ENCODE results near the gene CCNO.

CCNO gene

DNA sequence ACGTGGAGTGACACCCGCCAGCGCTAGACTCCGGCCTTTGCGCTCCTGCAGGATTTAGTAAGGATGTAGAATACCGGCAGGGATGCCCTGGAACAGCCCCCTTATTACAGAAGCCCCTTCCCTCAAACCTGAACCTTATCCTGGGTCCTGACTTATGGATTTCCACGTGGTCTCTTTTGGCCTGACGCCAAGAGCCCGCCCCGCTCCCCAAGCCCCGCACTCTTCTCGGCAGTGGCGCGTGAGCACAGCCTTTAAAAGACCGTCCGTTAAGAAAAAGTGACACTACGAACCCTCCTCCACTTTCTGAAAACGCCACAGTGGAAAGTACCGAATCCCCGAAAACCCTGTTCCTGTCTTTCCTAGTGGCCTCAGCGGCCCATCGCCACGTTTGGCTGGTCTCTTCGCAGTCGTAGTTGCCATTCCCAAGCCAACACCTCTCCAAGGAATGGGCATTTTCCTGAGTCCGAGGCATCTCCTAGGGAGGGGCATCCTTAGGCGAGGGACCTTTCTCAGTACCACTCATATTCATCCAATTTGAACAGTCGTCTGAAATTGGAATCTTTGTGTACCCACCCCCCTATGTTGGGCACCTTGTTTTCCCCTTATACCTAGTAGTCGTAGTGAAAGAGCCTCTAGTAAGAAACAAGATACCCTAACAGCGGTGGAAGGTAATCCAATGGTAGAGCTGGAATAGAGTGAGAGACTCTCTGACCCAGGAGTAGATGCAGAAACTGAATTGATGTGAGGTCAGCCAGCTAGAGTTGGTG, 5.6 kb downstream of the CCNO start:
- TF ChIP-seq, protein P1, sequence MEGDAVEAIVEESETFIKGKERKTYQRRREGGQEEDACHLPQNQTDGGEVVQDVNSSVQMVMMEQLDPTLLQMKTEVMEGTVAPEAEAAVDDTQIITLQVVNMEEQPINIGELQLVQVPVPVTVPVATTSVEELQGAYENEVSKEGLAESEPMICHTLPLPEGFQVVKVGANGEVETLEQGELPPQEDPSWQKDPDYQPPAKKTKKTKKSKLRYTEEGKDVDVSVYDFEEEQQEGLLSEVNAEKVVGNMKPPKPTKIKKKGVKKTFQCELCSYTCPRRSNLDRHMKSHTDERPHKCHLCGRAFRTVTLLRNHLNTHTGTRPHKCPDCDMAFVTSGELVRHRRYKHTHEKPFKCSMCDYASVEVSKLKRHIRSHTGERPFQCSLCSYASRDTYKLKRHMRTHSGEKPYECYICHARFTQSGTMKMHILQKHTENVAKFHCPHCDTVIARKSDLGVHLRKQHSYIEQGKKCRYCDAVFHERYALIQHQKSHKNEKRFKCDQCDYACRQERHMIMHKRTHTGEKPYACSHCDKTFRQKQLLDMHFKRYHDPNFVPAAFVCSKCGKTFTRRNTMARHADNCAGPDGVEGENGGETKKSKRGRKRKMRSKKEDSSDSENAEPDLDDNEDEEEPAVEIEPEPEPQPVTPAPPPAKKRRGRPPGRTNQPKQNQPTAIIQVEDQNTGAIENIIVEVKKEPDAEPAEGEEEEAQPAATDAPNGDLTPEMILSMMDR (conservative IDR thresholded peaks at IDR 0.05) = no peak
- peak overlapping the region; percentile 87 for H3K27ac ChIP-seq

- TF ChIP-seq, protein P1 (conservative IDR thresholded peaks at IDR 0.05) = peak; percentile 31
- H3K27ac ChIP-seq = peak within 1 kb of the TSS; percentile 87
Measured at GRCh38 chr5:55226934-55227663, 6.3 kb downstream of the CCNO start, which contains the start of gene MCIDAS. Gene MCIDAS, minus strand, starts transcription at chr5:55227315. Its CDS starts 177 bp downstream, at chr5:55227138.

DNA sequence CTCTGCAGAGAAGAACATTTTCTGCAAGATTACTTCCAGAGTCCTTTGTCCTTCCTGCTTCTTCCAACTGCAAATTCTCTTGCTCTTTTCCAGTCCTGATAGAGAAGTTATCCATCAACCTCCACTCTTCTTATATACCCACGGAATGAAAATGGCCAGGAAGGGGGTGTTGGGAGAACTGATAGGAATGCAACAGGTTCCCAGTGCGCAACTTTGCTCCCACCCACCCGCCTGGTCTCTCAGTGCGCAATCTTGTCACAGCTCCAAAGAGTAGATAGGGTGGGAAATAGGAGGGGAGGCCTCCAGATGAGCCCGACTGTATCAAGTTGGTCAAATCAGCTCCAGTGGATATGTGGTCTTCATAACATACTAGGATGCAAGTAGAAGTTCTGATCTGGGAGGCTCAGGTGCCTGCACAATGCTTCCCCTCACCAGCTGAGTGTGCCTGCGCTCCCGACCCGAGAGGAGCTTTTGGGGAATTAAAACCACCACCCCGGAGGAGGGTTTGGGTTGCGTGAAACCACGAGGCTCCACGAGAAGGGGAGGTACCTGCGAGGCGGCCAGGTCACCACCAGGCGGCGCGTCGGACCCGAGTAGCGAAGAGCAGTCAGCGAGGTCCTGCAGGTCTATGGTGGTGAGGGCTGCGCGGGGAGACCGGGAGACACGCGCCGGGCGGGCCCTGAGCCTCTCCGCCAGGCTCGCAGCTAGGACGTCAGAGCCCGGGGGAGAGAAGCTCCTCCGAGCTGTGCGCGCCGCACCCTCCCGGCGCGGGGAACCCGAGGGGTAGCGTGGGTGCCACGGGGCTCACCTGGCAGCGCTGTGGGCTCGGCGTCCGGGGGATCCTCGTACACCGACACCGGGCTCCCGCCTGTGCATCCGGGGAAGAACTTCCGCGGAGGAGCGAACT, 7.1 kb downstream of the CCNO start:
- TF ChIP-seq, protein P1 (conservative IDR thresholded peaks at IDR 0.05) = peak; percentile 92
- H3K27ac ChIP-seq = peak overlapping the region; percentile 87

- TF ChIP-seq, protein P1 (conservative IDR thresholded peaks at IDR 0.05) = no peak
- H3K27ac ChIP-seq = peak overlapping the region; percentile 87; the same call in 1 of the 2 replicates
Measured at GRCh38 chr5:55225346-55225745, 8.1 kb downstream of the CCNO start.

DNA sequence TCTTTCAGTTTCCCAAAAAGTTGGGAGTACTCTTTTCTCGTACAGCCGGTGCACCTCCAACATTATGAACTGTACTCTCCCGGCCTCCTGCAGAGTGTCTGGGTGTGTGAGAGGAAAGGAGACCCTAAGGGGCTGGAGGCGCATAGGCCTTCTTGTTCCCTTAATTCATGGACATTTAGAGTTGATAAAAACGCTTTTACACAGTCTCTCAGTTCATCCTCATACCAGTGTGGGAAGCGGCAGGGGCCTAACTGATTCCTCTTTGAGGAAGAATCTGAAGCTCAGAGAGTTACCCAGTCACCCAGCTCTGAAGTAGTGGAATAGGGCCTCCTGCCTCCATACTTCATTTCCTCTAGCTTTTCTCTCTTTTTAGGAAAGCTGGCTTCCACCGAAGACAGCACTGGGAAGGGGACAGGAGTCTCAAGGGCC, 9.6 kb downstream of the CCNO start:
- TF ChIP-seq, protein P1 (conservative IDR thresholded peaks at IDR 0.05) = no peak
- no peak overlapping the region for H3K27ac ChIP-seq

DNA sequence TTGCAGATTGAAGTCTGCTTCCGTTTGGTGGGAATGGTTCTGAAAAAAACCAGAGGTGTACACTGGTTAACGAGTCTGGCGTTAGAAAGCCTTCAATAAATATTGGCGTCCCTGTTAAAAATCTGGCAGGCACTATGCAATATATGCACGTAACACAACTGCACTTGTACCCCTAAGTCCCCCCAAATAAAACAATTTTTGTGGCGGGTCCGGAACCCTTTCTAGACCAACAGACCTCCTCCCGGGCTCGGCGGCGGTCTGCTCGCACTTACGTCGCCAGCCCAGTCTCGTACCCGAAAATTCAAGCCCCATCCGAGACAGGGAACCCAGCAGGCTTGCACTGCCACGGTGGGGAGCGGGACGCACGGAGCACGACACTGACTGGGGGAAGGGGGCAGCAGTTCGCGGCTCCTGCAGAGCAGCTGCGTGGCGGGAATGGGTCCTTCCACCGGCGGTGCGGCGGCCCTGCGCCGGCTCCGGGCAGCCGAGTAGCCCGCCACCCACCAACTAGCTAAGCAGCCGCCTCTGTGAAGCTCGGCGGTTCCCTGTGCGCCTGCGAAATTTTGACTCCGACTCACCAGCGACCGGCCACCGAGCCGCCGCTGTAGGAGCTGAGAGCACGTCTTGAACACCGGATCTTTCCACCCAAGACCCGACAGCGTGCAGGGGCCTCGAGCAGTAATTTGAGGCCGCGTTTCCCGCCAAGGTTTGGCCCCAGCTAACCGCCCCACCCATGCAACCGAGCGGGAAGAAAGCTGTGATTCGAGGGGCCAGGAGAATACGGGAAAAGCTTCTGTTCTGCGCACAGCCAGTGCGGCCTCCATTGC, 10.2 kb downstream of the CCNO start:
- H3K27ac ChIP-seq = no peak overlapping the region
- TF ChIP-seq, protein P1 (conservative IDR thresholded peaks at IDR 0.05) = no peak
